ENCODE results near the gene TRMT10C.

- TF ChIP-seq CTCF (IDR thresholded peaks at IDR 0.05) (no peak), POLR2AphosphoS5 (IDR thresholded peaks at IDR 0.05) (no peak)
Measured at GRCh38 chr3:101531473-101532086, 30.1 kb upstream of the TRMT10C start.

Data from esophagus muscularis mucosa (tissue), 3 donors.